CD4-positive, alpha-beta T cell (primary cell): Measurements from ENCODE around the gene HECW1. TPM values are rescaled to one million over a fixed set of nuclear protein-coding genes. Genes with fewer than 3 reads are reported as not detected.

Experiments
- ATAC-seq: fragments of 200-7000 bp; cut with Tn5 transposase; one replicate; pipeline ENCODE4 v1.10.0; 2022; ENCODE audit warnings: mild to moderate bottlenecking; ENCODE audit not compliant: poor library complexity
- CTCF ChIA-PET: fragments of 350-600 bp; sonication (Branson Sonifier 250); formaldehyde crosslinking; loops from one replicate; lab custom pipeline; 2021; ENCODE audit warnings: antibody characterized with exemption, inconsistent platforms; lab: Charles Lee
- POLR2A ChIA-PET: fragments of 350-600 bp; sonication (Branson Sonifier 250); formaldehyde crosslinking; loops from one replicate; lab custom pipeline; 2021; ENCODE audit warnings: antibody characterized with exemption, inconsistent platforms; lab: Charles Lee
- DNase-seq, 14 experiments: peaks; one replicate each; pipeline ENCODE4 v3.0.0-alpha.2; 2013 to 2020; ENCODE audit warnings: mixed read lengths in 2 of 14
- H3K27ac ChIP-seq, 2 donors: one replicate each; pipeline versions ENCODE4 v1.5.1 to v1.7.0; 2013; ENCODE audit warnings: low read length in 2 of 2, low read depth in 1 of 2, mild to moderate bottlenecking in 1 of 2
- H3K27me3 ChIP-seq, 2 experiments: 1 replicate in 1 of 2; 2 replicates in 1 of 2; pipeline versions ENCODE4 v1.6.1 to v1.7.0; 2013; ENCODE audit warnings: low read length in 2 of 2, control low read depth in 1 of 2, mild to moderate bottlenecking in 1 of 2, moderate library complexity in 1 of 2; ENCODE audit not compliant: insufficient read depth in 2 of 2, control insufficient read depth in 1 of 2
- H3K36me3 ChIP-seq: one replicate; pipeline ENCODE4 v1.6.1; 2013; ENCODE audit warnings: low read length, control low read depth; ENCODE audit not compliant: insufficient read depth
- H3K4me1 ChIP-seq: one replicate; pipeline ENCODE4 v1.6.1; 2013; ENCODE audit warnings: low read length, control low read depth; ENCODE audit not compliant: insufficient read depth
- H3K4me3 ChIP-seq: one replicate; pipeline ENCODE4 v1.5.1; 2013; ENCODE audit warnings: mild to moderate bottlenecking, low read length, moderate library complexity
- H3K9me3 ChIP-seq, 2 experiments: 1 replicate in 1 of 2; 2 replicates in 1 of 2; pipeline versions ENCODE4 v1.6.1 to v1.7.0; 2013; ENCODE audit warnings: low read length in 2 of 2, mild to moderate bottlenecking in 2 of 2, control low read depth in 1 of 2, moderate library complexity in 1 of 2; ENCODE audit not compliant: control insufficient read depth in 1 of 2, insufficient read depth in 1 of 2
- H3K27ac Mint-ChIP-seq: one replicate; pipeline ENCODE4 v1.8.0; 2020; ENCODE audit warnings: mixed read lengths
- H3K27me3 Mint-ChIP-seq: one replicate; pipeline ENCODE4 v1.8.0; 2021; ENCODE audit warnings: mixed read lengths
- H3K36me3 Mint-ChIP-seq: one replicate; pipeline ENCODE4 v1.8.0; 2021; ENCODE audit warnings: low read depth, mixed read lengths
- H3K4me1 Mint-ChIP-seq: one replicate; pipeline ENCODE4 v1.8.0; 2021; ENCODE audit warnings: low read depth, mixed read lengths
- H3K4me3 Mint-ChIP-seq: one replicate; pipeline ENCODE4 v1.8.0; 2020; ENCODE audit warnings: mild to moderate bottlenecking, mixed read lengths
- H3K9me3 Mint-ChIP-seq: one replicate; pipeline ENCODE4 v1.8.0; 2020; ENCODE audit warnings: mixed read lengths
- CTCF ChIP-seq: fragments of 200-600 bp; IDR thresholded peaks from one replicate; pipeline ENCODE4 v1.8.0; 2022; ENCODE audit warnings: antibody characterized with exemption, mild to moderate bottlenecking
- intact Hi-C, 2 experiments: fragments of 100-400 bp; cut with DNase I in 1 of 2; cut with micrococcal nuclease in 1 of 2; formaldehyde crosslinking; loops; one replicate each; pipeline versions ENCODE4 v1.15.1 to v1.9.0; 2023 to 2025; cut with DNase I, micrococcal nuclease
- total RNA-seq, 174 experiments: library from RNA in 2 of 174; stranded (reverse) in 2 of 174; gene quantifications; one replicate each; pipeline ENCODE4 v1.2.3 and lab custom pipeline; 2021 to 2026

HECW1 gene
- total RNA-seq, 2 experiments from 2014 or later, result not detected

GRCh38 chr7:43124388-43124787 lies 11.9 kb downstream of the HECW1 start:
- no peak for DNase-seq
- no peaks in the 10 kb centered on the region for H3K36me3 Mint-ChIP-seq
- H3K27me3 Mint-ChIP-seq, result peaks cover 21% of the 10 kb centered on the region
- no peak for TF ChIP-seq CTCF
- H3K9me3 Mint-ChIP-seq, result no peaks in the 10 kb centered on the region
- H3K27ac Mint-ChIP-seq, result no peak overlapping the region
- CTCF ChIA-PET, result no interaction called here
- no peaks in the 10 kb centered on the region for H3K9me3 ChIP-seq
- no peaks in the 10 kb centered on the region for H3K4me1 ChIP-seq
- no peaks in the 10 kb centered on the region for H3K4me1 Mint-ChIP-seq
- H3K27ac ChIP-seq, result no peak overlapping the region
- H3K36me3 ChIP-seq, result no peaks in the 10 kb centered on the region
- no peak for ATAC-seq
- POLR2A ChIA-PET, result no interaction called here
- peaks cover 2 to 4% of the 10 kb centered on the region in 2 experiments for H3K27me3 ChIP-seq
- H3K4me3 ChIP-seq, result no peak overlapping the region
- no peak overlapping the region for H3K4me3 Mint-ChIP-seq
- intact Hi-C loops, result no loop called here

GRCh38 chr7:43130347-43130746 lies 17.9 kb downstream of the HECW1 start:
- H3K27me3 ChIP-seq, result peaks cover 2 to 5% of the 10 kb centered on the region in 2 experiments
- CTCF ChIA-PET, result no interaction called here
- Mint-ChIP-seq H3K4me1 (no peaks in the 10 kb centered on the region), H3K36me3 (no peaks in the 10 kb centered on the region), H3K9me3 (no peaks in the 10 kb centered on the region), H3K27ac (no peak overlapping the region), H3K27me3 (peaks cover 5% of the 10 kb centered on the region), H3K4me3 (no peak overlapping the region)
- DNase-seq (no peak), ATAC-seq (no peak)
- H3K27ac ChIP-seq, result no peak overlapping the region
- no peaks in the 10 kb centered on the region for H3K4me1 ChIP-seq
- TF ChIP-seq CTCF, result no peak
- POLR2A ChIA-PET, result no interaction called here
- intact Hi-C loops, result no loop called here
- H3K9me3 ChIP-seq, result no peaks in the 10 kb centered on the region
- no peak overlapping the region for H3K4me3 ChIP-seq
- no peaks in the 10 kb centered on the region for H3K36me3 ChIP-seq

- POLR2A ChIA-PET, result no interaction called here
- intact Hi-C loops, result no loop called here
These were observed 22.7 kb downstream of the HECW1 start for GRCh38 chr7:43135129-43135528.

More at GRCh38 chr7:43135129-43135528, 22.7 kb downstream of the HECW1 start:
- Mint-ChIP-seq H3K9me3 (no peaks in the 10 kb centered on the region), H3K4me1 (no peaks in the 10 kb centered on the region), H3K36me3 (no peaks in the 10 kb centered on the region), H3K27me3 (peaks cover 36% of the 10 kb centered on the region), H3K27ac (no peak overlapping the region), H3K4me3 (no peak overlapping the region)
- CTCF ChIA-PET, result no interaction called here
- Histone ChIP-seq H3K36me3 (no peaks in the 10 kb centered on the region), H3K27me3 (peaks cover 2 to 7% of the 10 kb centered on the region in 2 experiments), H3K4me1 (no peaks in the 10 kb centered on the region), H3K27ac (no peak overlapping the region), H3K9me3 (no peaks in the 10 kb centered on the region), H3K4me3 (no peak overlapping the region)
- ATAC-seq (no peak), DNase-seq (no peak)
- no peak for TF ChIP-seq CTCF
